GM21723 (cell line): ENCODE data around the gene INTS2.
"Not testable (repeated sequence)": the region's sequence is repeated elsewhere in the genome, so short reads cannot be mapped to it uniquely, and the experiment has no call there.

Experiments used
- ATAC-seq: cut with Tn5 transposase; IDR thresholded peaks from one replicate; pipeline ENCODE4 v1.9.1; 2021; ENCODE audit warnings: mild to moderate bottlenecking, moderate library complexity; ENCODE audit not compliant: unreplicated experiment

The INTS2 gene

GRCh38 chr17:61852857-61853256 is 74.9 kb downstream of the INTS2 start:
- ATAC-seq = no peak

GRCh38 chr17:61849674-61850073 is 78.1 kb downstream of the INTS2 start:
- ATAC-seq = no peak

GRCh38 chr17:61848896-61849295 is 78.9 kb downstream of the INTS2 start:
- ATAC-seq = no peak

- ATAC-seq = no peak
Measured at GRCh38 chr17:61848247-61848646, 79.5 kb downstream of the INTS2 start.

- ATAC-seq = no peak
Measured at GRCh38 chr17:61847659-61848058, 80.1 kb downstream of the INTS2 start.

- ATAC-seq = no peak
Measured at GRCh38 chr17:61846761-61847375, 80.9 kb downstream of the INTS2 start.

- no peak for ATAC-seq
Measured at GRCh38 chr17:61846088-61846487, 81.7 kb downstream of the INTS2 start.

- ATAC-seq = no peak
Measured at GRCh38 chr17:61843435-61843834, 84.3 kb downstream of the INTS2 start.

- ATAC-seq = no peak
Measured at GRCh38 chr17:61842899-61843298, 84.9 kb downstream of the INTS2 start.

GRCh38 chr17:61839300-61839786 is 88.4 kb downstream of the INTS2 start:
- no peak for ATAC-seq

GRCh38 chr17:61837175-61838051 is 90.4 kb downstream of the INTS2 start:
- peak; percentile 62 for ATAC-seq

- no peak for ATAC-seq
Measured at GRCh38 chr17:61836266-61837174, 91.3 kb downstream of the INTS2 start.

- no peak for ATAC-seq
Measured at GRCh38 chr17:61835606-61836005, 92.2 kb downstream of the INTS2 start.

- ATAC-seq = no peak
Measured at GRCh38 chr17:61834610-61835009, 93.2 kb downstream of the INTS2 start.

GRCh38 chr17:61833536-61834193 is 94.1 kb downstream of the INTS2 start:
- ATAC-seq = no peak

GRCh38 chr17:61832463-61832862 is 95.3 kb downstream of the INTS2 start:
- no peak for ATAC-seq

- ATAC-seq = no peak
Measured at GRCh38 chr17:61831099-61831498, 96.7 kb downstream of the INTS2 start.

GRCh38 chr17:61828694-61829093 is 99.1 kb downstream of the INTS2 start:
- ATAC-seq = no peak

- ATAC-seq = no peak
Measured at GRCh38 chr17:61827649-61828395, 100.0 kb downstream of the INTS2 start.

GRCh38 chr17:61826866-61827265 is 100.9 kb downstream of the INTS2 start:
- ATAC-seq = not testable (repeated sequence)
